ENCODE measurements around the gene FYCO1.
"Not testable (repeated sequence)": the region's sequence is repeated elsewhere in the genome, so short reads cannot be mapped to it uniquely, and the experiment has no call there.

The FYCO1 gene

DNA sequence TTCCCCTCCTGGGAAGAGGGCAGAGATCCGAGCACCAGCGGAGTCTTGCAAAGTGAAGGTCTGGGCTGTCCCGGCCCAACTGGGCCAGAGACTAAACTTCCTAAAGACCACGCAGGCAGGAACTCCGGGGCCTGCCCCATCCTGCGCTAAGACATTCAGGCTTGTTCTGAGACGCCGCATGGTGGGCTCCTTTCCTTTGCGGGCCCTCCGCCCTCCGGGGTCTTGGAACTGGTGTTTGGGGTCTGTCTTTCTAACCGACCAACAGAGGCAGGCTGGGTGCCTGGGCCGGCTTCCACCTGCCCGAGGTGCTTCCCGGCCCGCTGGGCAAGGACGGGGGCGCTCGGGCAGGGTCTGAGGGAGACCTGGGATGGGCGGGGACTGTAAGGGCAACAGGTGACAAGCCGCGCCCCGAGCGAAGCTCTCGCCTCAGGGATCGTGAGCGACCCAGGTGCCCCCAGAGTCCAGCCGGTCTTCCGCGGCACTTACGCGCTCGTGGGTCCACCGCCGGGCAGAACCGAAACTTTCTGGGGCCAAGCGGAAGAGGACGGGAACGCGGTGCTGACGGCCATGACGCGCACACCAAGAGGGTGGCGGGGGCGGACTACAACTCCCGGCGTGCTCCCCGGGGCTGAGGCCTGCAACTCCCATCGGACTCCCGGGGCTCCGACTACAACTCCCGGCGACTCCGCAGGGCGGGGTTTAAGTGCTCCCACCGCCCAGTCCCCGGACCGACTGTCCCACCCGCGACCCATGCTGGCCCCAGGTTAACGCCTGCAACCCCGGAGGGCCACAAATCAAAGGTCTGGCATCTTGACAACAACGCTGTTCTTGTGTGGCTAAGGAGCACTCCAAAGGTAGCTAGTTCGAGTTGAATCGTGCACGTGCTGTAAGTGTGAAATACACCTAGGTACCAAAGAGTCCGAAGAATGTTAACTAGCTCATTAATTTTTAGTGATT, at the start of gene FYCO1:
FYCO1 (minus strand) TSS at position 589 of the 957 bp plus-strand sequence. CDS start 10,914 bp downstream, outside the sequence.
- no peak for FAIRE-seq

DNA sequence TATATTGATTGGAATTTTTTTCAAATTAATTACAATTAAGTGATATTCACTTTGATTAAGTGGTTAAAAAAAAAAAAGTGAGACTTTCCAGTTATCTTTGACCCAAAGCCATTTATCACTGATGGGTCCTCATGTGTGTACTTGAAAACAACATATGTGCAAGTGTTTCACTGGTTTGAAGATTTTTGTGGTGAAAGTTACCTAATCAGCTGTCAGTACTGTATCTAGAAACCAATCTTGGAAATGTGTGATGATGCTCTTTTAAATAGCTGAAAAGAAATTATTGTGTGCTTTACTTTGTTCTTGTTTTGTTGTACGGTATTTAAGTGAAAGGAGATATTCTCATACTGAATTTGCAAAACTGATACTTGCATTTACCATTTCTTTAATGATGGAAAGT, 43.3 kb upstream of the FYCO1 start:
- FAIRE-seq: no peak

GRCh38 chr3:46038071-46038470, 42.4 kb upstream of the FYCO1 start:
- not testable (repeated sequence) for FAIRE-seq

- FAIRE-seq: no peak
Measured at GRCh38 chr3:46036191-46036590, 40.6 kb upstream of the FYCO1 start.

DNA sequence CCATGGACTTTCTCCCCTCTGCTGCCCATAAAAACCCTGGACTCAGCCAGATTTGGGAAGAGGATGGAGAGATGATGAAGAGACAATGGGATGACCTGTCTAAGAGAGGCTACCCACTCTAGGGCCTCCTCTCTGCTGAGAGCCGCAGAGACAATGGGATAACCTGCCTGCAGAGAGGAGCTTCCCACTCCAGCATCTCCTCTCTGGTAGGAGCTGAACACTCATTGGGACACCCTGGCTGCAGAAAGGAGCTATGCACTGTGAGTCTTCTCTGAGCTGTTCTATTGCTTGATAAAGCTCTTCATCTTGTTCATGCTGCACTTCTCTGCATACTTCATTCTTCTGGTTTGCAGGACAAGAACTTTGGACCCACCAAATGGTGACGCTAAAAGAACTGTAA, 36.1 kb upstream of the FYCO1 start:
- FAIRE-seq: no peak

GRCh38 chr3:46031269-46031668, 35.6 kb upstream of the FYCO1 start:
- FAIRE-seq: no peak

GRCh38 chr3:46030626-46031025, 35.0 kb upstream of the FYCO1 start:
- no peak for FAIRE-seq

GRCh38 chr3:46029953-46030543, 34.4 kb upstream of the FYCO1 start:
- peak; percentile 29 for FAIRE-seq

GRCh38 chr3:46027736-46028397, 32.2 kb upstream of the FYCO1 start:
- no peak for FAIRE-seq

- FAIRE-seq: no peak
Measured at GRCh38 chr3:46027021-46027705, 31.5 kb upstream of the FYCO1 start, which contains the start of gene XCR1. XCR1 (minus strand) TSS chr3:46027483; CDS start chr3:46021947, 5,536 bp downstream.

DNA sequence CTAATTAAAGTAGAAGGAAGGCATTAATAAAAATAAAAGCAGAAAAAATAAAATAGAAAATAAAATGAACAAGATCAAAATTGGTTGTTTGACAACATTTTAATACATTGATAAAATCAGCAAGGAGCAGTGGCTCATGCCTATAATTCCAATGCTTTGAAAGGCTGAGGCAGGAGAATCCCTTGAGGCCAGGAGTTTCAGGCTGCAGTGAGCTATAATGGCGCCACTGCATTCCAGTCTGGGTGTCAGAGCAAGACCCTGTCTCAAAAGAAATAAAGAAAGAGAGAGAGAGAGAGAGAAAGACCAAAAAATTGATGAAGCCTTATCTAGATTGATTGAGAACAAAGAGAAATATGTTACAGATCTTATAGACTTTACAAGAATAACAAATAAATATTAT, 29.5 kb upstream of the FYCO1 start:
- FAIRE-seq: no peak

DNA sequence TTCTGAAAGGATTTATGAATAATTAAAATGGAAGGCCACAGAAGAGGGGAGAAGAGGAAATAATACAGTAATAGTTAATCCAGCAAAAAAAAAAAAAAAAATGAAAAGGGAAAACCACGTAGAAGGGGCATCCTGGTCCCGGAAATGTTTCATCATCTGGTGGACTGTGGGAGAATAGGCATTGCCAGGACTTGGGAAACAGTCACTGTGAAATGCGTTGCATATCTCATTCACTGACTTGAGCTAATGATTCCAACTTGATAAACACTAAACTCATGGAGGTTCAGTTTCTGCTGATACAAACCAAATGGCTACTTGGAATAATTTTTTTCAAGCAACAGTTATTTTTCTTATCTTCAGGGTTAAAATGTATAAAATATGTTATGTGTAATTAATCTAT, 28.5 kb upstream of the FYCO1 start:
- no peak for FAIRE-seq

DNA sequence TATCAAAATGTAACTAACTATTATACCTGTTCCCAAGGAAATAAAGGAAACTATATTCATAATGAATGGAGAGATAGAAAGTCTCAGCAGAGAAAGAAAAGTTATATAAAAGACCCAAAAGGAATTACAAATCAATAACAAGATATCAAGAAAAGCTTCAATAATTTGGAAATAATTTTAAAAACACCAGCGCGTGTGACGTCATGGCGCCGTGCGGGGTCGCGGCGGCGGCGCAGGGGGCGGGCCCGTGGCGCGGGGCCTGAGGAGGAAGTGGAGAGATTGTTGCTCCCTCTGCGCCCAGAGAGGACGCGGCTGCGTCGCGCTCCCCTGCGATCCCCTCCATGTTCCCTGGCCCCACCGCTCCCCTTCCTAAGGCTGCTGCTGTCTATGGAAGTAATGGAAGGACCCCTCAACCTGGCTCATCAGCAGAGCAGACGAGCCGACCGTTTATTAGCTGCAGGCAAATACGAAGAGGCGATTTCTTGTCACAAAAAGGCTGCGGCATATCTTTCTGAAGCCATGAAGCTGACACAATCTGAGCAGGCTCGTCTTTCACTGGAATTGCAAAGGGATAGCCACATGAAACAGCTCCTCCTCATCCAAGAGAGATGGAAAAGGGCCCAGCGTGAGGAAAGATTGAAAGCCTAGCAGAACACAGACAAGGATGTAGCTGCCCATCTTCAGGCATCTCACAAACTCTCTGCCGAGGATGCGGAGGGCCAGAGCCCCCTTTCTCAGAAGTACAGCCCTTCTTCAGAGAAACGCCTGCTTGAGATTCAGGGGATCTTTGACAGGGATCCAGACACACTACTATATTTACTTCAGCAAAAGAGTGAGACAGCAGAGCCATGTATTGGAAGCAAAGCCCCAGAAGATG, 27.5 kb upstream of the FYCO1 start:
- FAIRE-seq: no peak

GRCh38 chr3:46021516-46021915, 25.9 kb upstream of the FYCO1 start:
- no peak for FAIRE-seq

DNA sequence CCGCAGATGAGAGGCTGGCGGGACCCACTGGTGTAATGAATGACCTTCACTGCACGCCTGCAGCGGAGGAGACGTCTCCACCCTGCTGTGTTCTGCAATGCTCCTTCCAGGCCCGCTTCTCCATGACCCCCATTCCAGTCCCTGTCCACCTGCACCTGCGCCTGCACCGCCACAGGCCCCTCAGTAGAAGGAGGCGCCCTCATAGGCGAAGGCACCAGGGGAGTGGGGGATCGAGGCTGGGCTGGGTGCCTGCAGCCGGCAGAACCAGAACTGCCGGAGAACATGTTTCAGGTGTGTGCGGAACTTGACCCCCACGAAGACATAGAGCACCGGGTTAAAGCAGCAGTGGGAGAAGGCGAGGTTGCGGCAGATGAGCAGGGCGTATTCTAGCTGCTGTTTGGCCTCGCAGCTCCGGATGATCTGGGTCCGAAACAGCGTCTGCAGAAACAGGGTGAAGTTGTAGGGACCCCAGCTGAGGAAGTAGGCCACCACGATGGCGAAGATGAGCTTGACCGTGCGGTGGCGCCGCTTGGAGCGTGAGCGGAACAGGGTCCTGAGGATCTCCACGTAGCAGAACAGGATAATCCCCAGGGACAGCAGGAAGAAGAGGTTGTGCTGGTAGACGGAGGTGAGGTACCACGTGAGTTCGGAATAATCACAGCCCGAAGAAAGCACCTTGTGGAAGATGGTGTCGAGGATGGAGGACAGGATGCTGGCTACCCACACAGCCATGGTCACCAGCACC, 25.3 kb upstream of the FYCO1 start:
- no peak for FAIRE-seq

GRCh38 chr3:46019707-46020106, 24.1 kb upstream of the FYCO1 start:
- FAIRE-seq: no peak

DNA sequence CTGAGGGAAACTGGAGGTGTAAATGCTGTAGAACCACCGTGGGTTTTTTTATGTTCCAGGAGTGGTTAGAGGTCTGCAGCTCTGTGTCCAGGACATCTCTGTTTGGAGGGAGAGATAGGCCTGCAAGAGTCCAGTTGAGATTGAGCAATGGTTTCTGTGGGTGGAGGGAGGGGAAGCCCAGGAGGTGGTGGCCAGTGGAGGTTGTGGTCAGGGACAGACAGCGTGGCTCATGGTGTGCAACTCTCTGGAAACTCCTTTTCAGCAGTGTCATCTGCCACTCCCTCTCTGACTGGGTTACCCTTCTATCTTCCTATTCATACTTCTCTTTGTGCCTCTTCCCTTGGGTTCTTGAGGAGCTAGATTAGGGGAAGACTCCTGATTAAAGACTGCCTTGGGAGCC, 22.1 kb upstream of the FYCO1 start:
- no peak for FAIRE-seq

GRCh38 chr3:46013316-46014094, 17.9 kb upstream of the FYCO1 start:
- no peak for FAIRE-seq

DNA sequence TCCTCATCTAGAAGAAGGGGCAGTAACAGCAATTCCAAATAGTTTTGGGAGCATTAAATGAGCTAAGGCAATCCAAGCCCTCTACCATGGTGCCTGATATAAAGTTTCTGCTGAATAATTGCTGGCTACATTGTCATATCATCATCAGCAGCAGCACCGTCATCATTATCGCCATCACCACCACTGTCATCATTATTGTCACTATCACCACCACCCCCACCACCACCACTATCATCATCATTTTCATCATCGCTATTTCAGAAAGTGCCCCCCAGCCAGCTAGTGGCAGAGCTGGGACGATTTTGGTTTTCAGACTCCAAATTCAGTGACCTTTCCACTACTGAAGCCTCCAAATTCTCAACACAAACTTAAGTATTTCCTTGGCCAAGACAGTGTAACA, 16.6 kb upstream of the FYCO1 start:
- no peak for FAIRE-seq

DNA sequence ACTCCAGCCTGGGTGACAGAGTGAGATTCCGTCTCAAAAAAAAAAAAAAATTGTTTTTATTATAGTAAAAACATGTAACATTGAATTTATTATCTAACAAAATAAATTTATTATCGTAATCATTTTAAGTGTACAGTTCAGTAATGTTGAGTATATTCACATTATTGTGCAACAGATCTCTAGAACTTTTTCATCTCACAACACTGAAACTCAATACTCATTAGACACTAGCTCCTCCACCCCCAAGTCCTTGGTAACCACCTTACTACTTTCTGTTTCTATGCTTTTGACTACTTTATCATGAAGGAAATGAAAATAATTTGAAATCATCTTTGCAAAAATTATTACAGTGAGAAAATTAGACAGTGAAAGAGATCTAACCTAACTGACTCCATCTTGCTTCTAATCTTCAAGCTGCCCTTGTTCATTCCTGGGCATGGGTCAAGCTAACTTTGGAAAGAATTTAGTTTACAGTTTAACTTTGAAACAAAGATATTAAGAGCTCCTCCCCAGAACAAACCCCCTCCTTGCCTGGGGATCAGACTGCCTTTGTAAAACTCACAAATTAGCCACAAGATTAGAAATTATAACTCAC, 15.0 kb upstream of the FYCO1 start:
- no peak for FAIRE-seq
